ENCODE measurements around the gene SCIMP.
"Not testable (repeated sequence)": the region's sequence is repeated elsewhere in the genome, so short reads cannot be mapped to it uniquely, and the experiment has no call there.

Gene SCIMP

DNA sequence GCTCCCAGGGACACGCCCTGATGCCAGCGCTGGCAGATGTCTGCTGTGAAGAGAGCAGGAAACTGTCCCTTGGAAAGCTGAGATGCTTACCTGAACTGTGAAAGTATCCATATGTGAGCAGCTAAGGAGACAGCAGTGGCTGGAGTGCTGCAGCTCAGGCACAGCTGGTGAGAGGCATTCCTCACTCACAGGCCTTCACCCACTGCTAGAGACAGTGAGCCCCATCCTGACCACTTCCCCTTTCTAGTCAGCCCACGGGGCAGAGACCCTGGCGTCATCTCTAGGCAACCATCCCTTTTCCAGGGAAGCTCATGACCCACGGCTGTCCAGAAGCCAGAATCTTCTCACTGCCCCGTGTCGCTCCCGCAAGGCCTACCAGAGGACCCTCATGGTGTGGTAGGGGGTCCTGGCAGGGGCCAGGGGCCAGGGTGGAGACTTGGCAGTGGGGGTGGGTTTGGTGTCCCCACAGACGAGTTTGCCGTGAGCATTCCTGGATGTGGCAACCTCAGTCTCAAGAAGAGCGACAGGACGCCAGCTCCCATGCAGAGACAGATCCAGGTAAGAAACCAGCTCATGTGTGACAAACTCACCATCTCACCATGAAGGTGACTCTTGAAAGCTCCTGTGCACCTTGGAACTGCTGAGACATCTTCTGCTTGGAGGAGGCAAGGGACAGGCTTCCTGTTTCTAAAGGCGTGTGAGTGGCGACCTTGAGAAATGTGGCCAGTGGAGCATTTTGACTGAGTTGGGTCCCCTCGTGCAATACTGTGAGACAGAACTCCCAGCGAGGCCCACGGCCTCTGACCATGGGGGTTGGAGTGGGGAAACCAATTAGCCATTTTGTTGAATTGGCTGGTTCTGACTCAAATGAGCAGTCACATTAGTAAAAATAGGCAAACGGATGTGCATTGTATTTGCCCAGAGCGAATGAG lies at the start of gene SCIMP:
TSS of gene SCIMP (minus strand) at position 216 of the 932 bp plus-strand sequence. CDS start at position 111, 105 bp downstream.
- in situ Hi-C loops (cut with HindIII; ENCODE audit: low sequenced_read_pairs), result no loop called here

DNA sequence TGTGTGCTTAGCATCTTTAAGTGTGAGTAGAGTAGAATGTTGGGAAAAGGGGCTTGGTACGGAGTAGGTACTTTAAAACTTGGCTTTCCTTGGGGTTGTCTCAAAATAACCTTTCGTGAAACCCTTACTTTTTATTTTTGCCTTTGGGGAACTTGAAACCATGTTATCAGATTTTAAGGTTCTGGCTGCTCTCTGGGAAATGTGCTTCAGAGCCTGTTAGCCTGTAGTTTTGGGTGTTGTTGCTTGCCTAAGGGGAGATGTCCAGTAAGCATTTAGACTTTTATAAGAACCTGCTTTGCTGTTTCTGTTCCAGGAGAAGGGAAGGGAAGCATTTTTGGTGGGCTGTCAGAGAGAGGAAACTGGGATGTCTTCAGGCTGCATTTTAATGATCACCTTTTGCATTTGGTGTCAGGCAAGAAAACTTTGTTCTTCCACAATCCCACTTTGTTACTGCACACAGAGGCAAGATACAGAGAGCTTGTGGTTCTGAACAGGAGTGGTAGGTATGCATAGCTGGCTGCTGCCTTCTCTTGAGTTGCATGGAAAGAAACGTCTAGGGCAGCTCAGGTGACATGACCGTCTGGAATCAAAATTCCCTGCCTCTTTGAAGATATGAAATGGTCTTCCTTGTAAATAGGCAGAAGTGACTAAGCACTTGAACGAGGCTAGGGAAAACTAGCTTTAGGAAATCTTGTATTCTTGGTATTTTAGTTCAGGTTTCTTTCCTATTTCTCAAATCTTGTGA lies 49.1 kb upstream of the SCIMP start:
- in situ Hi-C loops (cut with HindIII; ENCODE audit: low sequenced_read_pairs), result no loop called here

DNA sequence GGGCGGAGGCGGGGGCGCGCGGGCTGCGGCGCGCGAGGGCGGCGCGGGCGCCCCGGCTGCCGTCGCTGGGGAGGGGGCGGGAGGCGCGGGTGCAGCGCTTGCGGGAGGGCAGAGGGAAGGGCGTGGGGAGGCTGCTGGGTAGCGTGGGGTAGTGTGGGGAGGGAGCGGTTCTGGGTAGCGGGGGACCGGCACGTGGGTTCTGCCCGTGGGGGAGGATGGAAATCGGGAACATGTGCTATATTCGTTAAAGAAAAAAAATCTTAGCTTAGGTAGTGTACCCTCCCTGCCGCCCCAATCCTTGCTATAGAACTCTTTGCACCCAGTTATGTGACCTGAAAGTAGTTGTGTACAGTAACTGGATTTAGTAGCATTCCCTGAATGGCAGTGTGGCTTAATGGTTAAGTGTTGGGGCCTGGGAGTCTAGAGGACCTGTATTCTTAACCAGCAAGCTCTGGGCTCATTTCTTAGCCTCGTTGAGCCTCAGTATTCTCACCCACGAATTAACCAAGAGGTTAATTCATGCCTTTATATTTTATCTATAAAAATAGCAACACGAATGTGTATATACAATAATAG lies 48.1 kb upstream of the SCIMP start:
- in situ Hi-C loops (cut with HindIII; ENCODE audit: low sequenced_read_pairs), result no loop called here

DNA sequence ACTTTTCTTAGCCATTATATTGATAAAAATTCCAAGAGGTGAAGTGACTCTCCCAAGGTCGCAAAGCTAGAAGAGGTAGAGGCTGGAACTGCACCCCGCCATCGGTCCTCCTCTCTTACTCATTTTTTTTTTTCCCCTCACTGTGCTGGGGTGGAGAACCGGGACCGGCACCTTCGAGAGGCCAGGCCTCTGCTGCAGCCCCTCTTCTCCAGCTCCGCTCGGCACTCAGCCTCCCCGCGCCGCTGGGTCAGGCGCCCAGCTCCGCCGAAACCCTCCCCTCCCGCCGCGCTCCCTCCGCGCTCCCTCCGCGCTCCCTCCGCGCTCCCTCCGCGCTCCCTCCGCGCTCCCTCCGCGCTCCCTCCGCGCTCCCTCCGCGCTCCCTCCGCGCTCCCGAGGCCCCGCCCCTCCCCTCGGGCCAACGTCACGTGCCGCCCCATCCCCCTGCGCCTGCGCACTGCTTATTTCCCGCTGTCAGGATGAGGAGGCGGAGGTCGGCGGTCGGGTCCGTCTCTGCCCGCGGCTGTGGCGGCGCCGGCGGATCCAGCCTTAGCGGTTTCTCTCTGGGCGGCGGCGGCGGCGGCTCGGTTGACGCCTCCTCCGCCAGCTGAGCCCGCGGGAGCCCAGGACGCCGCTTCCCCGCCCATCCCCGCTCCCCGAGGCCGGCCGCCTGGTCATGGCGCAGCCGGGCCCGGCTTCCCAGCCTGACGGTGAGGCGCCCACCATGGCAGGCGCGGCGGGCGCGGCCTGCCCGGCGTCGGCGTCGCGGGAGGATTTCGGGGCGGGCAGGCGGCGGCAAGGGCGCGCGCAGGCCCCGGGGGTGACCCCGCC lies 47.4 kb upstream of the SCIMP start, which contains the start of gene RABEP1:
TSS of gene RABEP1 (plus strand) at position 471 of the 828 bp plus-strand sequence. CDS start at position 674, 203 bp downstream.
- in situ Hi-C loops (cut with HindIII; ENCODE audit: low sequenced_read_pairs), result no loop called here

DNA sequence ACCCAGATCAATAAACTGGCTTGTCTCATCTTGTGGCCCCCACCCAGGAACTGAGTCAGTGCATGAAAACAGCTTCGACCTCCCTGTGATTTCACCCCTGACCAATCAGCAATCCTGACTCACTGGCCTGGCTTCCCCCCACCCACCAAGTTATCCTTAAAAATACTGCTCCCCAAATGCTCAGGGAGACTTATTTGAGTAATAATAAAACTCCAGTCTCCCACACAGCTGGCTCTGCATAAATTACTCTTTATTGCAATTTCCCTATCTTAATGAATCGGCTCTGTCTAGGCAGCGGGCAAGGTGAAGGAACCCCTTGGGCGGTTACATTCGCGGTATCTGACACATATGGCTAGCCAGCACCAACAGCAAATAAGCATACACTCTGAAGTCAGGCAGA lies 37.7 kb upstream of the SCIMP start:
- in situ Hi-C loops (cut with HindIII; ENCODE audit: low sequenced_read_pairs), result no loop called here

DNA sequence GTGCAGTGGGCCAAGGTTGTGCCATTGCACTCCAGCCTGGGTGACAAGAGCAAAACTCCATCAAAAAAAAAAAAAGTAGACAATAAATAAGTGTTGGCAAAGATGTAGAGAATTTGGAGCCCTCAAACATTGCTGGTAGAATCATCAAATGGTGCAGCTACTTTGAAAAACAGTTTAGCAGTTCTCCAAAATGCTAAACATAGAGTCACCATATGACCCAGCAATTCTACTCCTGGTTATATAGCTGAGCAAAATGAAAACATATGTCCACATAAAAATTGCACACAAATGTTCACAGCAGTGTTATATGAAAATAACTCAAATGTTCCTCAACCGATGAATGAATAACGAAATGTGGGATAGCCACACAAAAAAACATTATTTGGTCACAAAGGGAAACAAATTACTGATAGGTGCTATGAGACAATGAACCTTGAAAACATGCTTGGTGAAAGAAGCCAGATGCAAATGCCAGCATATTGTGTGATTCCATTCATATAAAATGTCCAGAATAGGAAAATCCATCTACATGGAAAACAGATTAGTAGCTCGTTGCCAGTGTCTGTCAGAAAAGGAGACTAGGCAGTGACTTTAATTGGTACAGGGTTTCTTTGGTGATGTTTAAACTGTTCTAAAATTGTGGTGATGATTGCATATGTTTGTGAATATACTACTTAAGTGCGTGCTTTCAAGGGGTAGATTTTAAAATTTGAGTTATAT lies 34.7 kb upstream of the SCIMP start:
- in situ Hi-C loops (cut with HindIII; ENCODE audit: low sequenced_read_pairs), result no loop called here

DNA sequence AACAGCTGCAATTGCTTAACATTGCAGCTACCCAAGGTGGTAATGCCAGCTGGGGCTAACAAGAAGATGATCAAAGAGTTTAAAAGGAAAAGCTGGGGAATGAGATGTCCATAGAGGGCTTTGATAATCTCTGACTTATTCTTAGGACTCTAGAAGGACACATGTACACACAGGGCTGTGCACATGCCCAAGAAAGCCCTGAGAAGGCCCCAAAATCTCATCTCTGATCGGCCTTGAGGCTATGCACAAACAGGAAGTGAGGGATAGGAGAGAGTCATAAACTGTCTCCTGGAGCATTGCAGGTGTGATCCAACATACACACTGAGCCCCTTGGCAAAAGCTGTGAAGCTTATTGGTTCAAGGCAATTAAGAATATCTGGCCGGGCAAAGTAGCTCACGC lies 30.2 kb upstream of the SCIMP start:
- in situ Hi-C loops (cut with HindIII; ENCODE audit: low sequenced_read_pairs), result no loop called here

DNA sequence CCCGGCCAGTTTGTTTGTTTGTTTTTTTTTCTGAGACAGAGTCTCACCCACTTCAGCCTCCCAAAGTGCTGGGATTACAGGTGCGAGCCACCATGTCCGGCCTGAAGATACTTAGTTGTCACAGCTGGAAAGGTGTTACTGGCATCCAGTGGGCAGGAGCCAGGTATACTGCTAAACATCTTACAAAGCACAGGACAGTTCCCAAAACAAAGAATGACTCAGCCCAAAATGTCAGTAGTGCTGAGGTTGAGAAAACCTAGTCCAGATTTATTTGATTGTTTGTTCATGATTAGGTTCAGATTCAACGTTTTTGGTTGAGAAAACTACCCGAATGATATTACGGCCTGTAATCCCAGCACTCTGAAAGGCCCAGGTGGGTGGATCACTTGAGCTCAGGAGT lies 28.8 kb upstream of the SCIMP start:
- in situ Hi-C loops (cut with HindIII; ENCODE audit: low sequenced_read_pairs), result no loop called here

DNA sequence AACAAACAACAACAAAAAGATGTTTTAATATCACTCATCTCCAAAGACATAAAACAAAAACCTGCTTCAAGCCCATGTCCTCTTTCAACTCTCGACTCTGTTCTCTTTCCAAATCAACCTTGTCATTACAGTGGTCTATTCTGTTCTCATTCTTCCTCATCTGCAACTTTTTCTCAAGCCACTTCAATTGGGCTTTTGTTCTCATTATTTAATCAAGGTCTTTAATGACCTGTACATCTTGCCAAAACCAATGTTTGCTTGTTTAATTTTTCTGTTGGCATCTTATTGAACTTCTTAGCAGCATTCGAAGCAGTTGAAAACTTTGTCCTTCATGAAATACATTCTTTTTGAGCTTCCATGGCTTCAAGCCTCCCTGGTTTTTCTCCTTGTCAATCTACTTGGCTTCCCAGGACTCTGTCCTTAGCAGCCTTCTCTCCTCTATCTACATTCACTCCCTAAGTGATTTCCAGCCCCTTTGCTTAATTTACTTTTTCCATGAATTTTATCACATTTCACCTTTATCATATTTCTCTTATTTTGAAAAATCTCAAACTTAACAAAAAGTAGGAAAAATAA lies 27.8 kb upstream of the SCIMP start:
- in situ Hi-C loops (cut with HindIII; ENCODE audit: low sequenced_read_pairs), result no loop called here

DNA sequence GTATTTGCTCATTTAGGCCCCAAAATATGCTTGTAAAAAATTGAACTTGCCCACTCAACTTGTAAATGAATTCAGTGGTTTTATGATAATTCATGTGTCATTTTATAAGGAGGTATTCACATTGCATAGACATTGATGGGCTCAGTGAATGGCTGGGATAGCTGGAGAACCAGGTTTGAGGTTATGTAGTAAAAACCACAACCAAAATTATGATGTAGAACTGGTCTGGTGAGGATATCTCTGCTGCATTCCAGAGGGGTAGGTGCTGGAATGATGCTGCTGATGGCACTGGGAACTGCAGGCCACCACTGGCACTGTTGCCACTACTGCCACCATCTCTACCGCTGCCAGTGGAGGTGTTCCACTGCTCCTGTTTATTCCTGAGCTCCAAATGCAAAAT lies 25.9 kb upstream of the SCIMP start:
- in situ Hi-C loops (cut with HindIII; ENCODE audit: low sequenced_read_pairs), result no loop called here

DNA sequence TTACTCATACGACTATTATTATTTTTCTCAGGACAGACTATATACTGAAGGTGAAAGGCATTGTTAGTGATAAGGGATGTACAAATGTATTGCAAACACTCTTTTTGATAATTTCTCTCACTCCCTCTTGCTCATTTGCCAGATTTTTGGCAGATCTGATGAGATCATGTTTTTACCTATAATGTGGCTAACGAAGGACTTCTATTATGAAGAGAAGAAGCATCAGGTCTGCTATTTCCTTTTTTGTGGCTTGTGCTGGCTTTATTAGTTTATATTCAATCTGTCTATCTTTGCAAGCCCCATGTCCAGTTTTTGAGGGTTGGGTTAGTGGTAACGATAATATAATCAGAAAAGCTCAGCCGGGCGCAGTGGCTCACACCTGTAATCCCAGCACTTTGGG lies 22.5 kb upstream of the SCIMP start:
- in situ Hi-C loops (cut with HindIII; ENCODE audit: low sequenced_read_pairs), result no loop called here

DNA sequence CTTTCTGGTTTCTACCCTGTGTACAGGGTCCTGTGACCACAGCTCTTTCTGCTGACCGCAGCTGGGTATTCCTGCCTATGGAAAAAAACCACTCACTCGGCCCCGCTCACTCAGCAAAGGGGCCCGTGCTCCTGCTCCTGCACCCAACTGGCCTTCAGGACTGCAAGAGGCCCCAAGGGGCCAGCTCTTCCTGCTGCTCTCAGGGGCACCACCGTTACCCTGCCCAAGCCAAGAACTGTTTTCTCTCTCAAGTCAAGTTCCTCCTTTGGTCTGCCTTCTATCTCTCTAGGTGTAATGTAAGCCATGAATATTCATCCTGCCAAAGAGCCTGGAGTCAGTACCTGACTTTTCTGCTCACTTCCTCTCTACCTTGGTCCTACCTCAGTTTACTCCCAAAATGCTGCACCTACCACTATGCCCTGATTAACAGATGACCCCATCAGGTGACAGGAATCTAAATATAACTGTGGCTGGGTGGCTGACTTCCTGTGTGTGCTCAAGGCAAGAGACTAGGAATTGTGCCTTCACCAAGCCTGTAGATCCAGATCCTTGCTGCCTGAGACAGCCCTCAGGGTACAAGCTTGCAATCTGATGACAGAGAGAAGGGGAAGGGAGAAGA lies 20.4 kb upstream of the SCIMP start:
- in situ Hi-C loops (cut with HindIII; ENCODE audit: low sequenced_read_pairs), result no loop called here

DNA sequence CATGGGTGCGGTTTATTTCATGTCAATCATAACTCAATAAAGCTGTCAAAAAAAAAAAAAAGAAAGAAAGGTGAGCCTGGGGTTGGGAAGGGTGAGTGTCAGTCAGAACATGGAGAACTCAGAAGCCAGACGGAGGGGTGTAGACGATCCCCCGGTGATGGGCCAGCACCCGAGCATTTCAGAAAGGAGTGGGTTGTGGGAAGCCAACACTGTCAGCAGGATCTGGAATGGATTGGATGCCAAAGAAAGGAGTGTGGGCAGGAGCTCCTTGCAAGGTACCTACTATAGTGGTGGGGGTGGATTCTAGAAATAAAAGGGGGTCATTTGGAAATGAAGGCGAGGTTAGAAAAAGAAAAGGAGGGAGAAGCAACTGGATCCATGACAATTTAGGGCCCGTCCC lies 19.8 kb upstream of the SCIMP start:
- in situ Hi-C loops (cut with HindIII; ENCODE audit: low sequenced_read_pairs), result no loop called here

DNA sequence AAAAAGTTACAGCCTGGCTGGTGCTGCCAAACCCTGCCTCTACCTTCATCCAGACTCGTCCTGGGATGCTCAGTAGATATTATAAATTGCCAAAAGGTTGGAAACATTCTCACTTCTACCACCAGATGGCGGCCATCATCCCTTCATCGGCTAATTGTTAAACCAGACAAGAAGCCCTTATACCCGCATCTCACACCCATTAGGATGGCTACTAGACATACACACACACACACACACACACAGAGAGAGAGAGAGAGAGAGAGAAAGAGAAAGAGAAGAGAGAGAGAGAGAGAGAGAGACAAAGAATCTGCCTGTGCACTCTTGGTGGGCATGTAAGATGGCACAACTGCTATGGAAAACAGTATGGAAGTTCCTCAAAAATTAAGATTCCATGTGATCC lies 15.0 kb upstream of the SCIMP start:
- in situ Hi-C loops (cut with HindIII; ENCODE audit: low sequenced_read_pairs), result no loop called here

DNA sequence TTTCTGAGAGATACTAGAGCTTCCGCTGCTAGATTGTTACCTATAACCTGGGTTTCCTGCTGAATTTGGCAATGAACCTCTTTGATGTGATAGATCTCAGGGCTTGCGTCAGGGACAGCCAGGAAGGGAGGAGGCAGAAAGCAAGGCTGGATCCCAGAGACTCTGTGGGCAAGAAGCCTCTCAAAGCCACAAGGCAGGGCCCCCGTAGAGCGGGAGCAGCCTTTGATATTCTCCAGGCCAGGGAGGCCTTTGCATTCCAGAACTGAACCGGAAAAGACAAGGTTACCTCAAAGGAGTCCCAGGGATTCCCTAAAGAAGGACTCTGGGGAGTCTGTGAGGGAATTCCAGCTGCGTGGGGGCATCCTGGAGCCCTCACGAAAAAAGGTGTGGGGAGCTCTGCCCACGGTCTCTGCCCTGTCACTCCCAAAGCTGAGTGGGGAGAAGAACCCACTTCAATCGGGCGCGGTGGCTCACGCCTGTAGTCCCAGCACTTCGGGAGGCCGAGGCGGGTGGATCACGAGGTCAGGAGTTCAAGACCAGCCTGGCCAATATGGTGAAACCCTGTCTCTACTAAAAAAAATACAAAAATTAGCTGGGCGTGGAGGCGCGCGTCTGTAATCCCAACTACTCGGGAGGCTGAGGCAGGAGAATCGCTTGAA lies 14.3 kb upstream of the SCIMP start:
- in situ Hi-C loops (cut with HindIII; ENCODE audit: low sequenced_read_pairs), result no loop called here

DNA sequence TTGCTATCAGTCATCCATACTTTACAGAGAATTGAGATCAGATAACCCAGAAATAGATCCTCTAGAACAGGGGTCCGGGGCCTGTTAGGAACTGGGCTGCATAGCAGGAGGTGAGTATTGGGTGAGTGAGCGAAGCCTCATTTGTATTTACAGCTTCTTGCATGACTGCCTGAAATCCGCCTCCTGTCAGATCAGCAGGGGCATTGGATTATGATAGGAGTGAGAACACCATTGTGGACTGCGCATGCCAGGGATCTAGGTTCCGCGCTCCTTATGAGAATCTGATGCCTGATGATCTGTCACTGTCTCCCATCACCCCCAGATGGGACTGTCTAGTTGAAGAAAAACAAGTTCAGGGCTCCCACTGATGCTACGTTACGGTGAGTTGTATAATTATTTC lies 13.0 kb upstream of the SCIMP start:
- in situ Hi-C loops (cut with HindIII; ENCODE audit: low sequenced_read_pairs), result no loop called here

DNA sequence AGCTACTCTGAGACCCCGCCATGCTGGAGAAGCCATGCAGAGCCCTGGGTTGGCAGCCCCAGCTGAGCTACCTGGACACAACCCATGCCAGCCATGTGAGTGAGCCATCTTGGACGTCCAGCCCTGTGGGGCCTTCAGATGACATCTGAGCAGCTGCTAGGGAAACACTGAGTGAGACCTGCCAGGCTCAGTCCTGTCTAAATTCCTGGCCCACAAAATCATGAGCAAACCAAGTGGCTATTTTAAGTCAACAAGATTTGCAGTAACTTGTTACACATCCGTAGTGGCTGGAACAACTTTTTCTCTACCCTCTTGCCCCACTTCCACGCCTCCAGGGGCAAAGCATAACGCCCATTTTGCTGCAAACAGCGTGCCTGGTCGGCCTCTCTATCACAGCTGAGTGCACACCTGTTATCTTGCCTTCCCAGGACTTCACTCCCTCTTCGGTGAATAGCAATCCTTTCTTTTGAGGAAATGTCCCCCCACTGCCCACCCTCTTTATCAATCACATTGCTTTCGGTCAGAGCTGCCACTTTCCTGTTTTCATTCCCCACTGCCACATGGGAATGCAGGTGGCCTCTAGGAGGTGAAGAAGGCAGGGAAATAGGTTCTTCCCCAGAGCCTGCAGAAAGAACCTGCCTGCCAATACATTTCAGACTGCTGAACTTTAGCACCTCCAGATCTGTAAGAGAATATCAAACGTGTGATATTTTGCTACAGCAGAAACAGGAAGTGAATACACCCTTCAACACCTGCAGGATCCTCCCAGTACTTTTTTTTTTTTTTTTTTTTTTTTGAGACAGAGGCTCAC lies 7.4 kb upstream of the SCIMP start:
- in situ Hi-C loops (cut with HindIII; ENCODE audit: low sequenced_read_pairs), result no loop called here

DNA sequence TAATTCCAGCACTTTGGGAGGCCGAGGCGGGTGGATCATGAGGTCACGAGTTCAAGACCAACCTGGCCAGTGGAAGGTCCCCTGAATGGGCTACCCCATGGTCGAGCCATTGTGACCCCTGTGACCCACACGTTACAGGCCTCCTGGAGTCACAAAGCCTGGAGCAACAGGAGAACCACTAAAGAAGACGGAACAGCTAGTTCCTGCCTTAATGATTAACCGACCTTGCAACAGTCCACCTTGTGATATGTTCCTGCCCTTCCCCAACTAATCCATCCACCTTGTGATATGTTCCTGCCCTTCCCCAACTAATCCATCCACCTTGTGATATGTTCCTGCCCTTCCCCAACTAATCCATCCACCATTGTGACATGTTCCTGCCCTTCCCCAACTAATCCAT lies 5.1 kb upstream of the SCIMP start:
- in situ Hi-C loops (cut with HindIII; ENCODE audit: low sequenced_read_pairs), result not testable (repeated sequence)
